CD14-positive monocyte (primary cell): ENCODE results near the gene NAA10. TPM values are rescaled to one million over a fixed set of nuclear protein-coding genes. Genes with fewer than 3 reads are reported as not detected.

ENCODE experiments used
- DNase-seq, 3 donors: peaks; one replicate each; pipeline ENCODE4 v3.0.0-alpha.2; 2011 to 2022
- H2AFZ ChIP-seq: 2 replicates; pipeline ENCODE4 v1.6.0; 2012; ENCODE audit warnings: mild to moderate bottlenecking, low read depth, low read length, inconsistent platforms; ENCODE audit not compliant: insufficient read depth, poor library complexity, severe bottlenecking
- H3K27ac ChIP-seq, 2 donors: 1 replicate in 1 of 2; 2 replicates in 1 of 2; pipeline ENCODE4 v1.5.1; 2012 to 2013; ENCODE audit warnings: low read length in 2 of 2, control low read depth in 1 of 2, inconsistent platforms in 1 of 2, low read depth in 1 of 2, mild to moderate bottlenecking in 1 of 2
- H3K27me3 ChIP-seq, 2 donors: one replicate each; pipeline versions ENCODE4 v1.6.0 to v1.6.1; 2011 to 2013; ENCODE audit warnings: low read length in 2 of 2; ENCODE audit not compliant: control insufficient read depth in 2 of 2, insufficient read depth in 2 of 2
- H3K36me3 ChIP-seq, 2 donors: replicated peaks in 1 of 2; 1 replicate in 1 of 2; 2 replicates in 1 of 2; pipeline versions ENCODE4 v1.5.1 to v1.6.1; 2012 to 2013; ENCODE audit warnings: low read length in 2 of 2, control low read depth in 1 of 2, inconsistent platforms in 1 of 2, mild to moderate bottlenecking in 1 of 2; ENCODE audit not compliant: insufficient read depth in 2 of 2, control insufficient read depth in 1 of 2
- H3K4me1 ChIP-seq, 2 donors: 1 replicate in 1 of 2; 2 replicates in 1 of 2; pipeline versions ENCODE4 v1.5.1 to v1.6.1; 2012 to 2013; ENCODE audit warnings: low read length in 2 of 2, control low read depth in 1 of 2, inconsistent platforms in 1 of 2, mild to moderate bottlenecking in 1 of 2, moderate library complexity in 1 of 2; ENCODE audit not compliant: insufficient read depth in 2 of 2, control insufficient read depth in 1 of 2
- H3K4me2 ChIP-seq: replicated peaks from 2 replicates; pipeline ENCODE3; 2012; ENCODE audit warnings: low read length, moderate library complexity, mild to moderate bottlenecking; ENCODE audit not compliant: poor library complexity, severe bottlenecking; ENCODE audit errors: extremely low read depth
- H3K4me3 ChIP-seq, 3 experiments: fragments of 200-600 bp in 1 of 3; sonication (generic) in 1 of 3; replicated peaks in 1 of 3; 1 replicate in 2 of 3; 2 replicates in 1 of 3; pipeline ENCODE4 v1.5.1; 2011 to 2013; ENCODE audit warnings: low read length in 3 of 3, mild to moderate bottlenecking in 3 of 3, control low read depth in 2 of 3, low read depth in 2 of 3, inconsistent platforms in 1 of 3, moderate library complexity in 1 of 3
- H3K79me2 ChIP-seq: 2 replicates; pipeline ENCODE4 v1.6.0; 2012; ENCODE audit warnings: mild to moderate bottlenecking, control low read depth, inconsistent platforms, low read length, moderate library complexity; ENCODE audit not compliant: insufficient read depth
- H3K9ac ChIP-seq: 2 replicates; pipeline ENCODE4 v1.6.0; 2017; ENCODE audit warnings: low read length, mild to moderate bottlenecking; ENCODE audit not compliant: insufficient read depth, poor library complexity, severe bottlenecking
- H3K9me3 ChIP-seq, 2 donors: replicated peaks in 1 of 2; 1 replicate in 1 of 2; 2 replicates in 1 of 2; pipeline versions ENCODE4 v1.5.1 to v1.6.1; 2012 to 2013; ENCODE audit warnings: low read length in 2 of 2, control low read depth in 1 of 2; ENCODE audit not compliant: control insufficient read depth in 1 of 2, insufficient read depth in 1 of 2
- H4K20me1 ChIP-seq: 2 replicates; pipeline ENCODE4 v1.6.0; 2012; ENCODE audit warnings: mild to moderate bottlenecking, low read length, control low read depth, moderate library complexity; ENCODE audit not compliant: insufficient read depth
- H3K27ac Mint-ChIP-seq, 7 donors: one replicate each; pipeline ENCODE4 v1.8.0; 2020; ENCODE audit warnings: mild to moderate bottlenecking in 7 of 7, mixed read lengths in 7 of 7, moderate library complexity in 6 of 7, inconsistent platforms in 2 of 7
- H3K27me3 Mint-ChIP-seq, 3 donors: one replicate each; pipeline ENCODE4 v1.8.0; 2021 to 2022; ENCODE audit warnings: low read depth in 3 of 3, mild to moderate bottlenecking in 3 of 3, mixed read lengths in 3 of 3, moderate library complexity in 3 of 3, inconsistent platforms in 1 of 3
- H3K36me3 Mint-ChIP-seq, 2 donors: one replicate each; pipeline ENCODE4 v1.8.0; 2020; ENCODE audit warnings: mixed read lengths in 2 of 2, inconsistent platforms in 1 of 2, mild to moderate bottlenecking in 1 of 2
- H3K4me1 Mint-ChIP-seq: one replicate; pipeline ENCODE4 v1.8.0; 2020; ENCODE audit warnings: mild to moderate bottlenecking, mixed read lengths
- H3K4me3 Mint-ChIP-seq, 2 donors: one replicate each; pipeline ENCODE4 v1.8.0; 2020; ENCODE audit warnings: mild to moderate bottlenecking in 2 of 2, mixed read lengths in 2 of 2, moderate library complexity in 1 of 2
- H3K9me3 Mint-ChIP-seq, 7 donors: one replicate each; pipeline ENCODE4 v1.8.0; 2020 to 2022; ENCODE audit warnings: mixed read lengths in 7 of 7, mild to moderate bottlenecking in 6 of 7, moderate library complexity in 6 of 7, inconsistent platforms in 2 of 7
- WGBS: methylation state at CpG from one replicate; pipeline ENCODE4 v1.1.5; 2013; ENCODE audit warnings: missing lambda C conversion rate; ENCODE audit not compliant: insufficient coverage; 5-methylcytosine and 5-hydroxymethylcytosine counted together
- intact Hi-C, 2 donors: fragments of 100-400 bp; cut with micrococcal nuclease; formaldehyde crosslinking; loops; one replicate each; pipeline versions ENCODE4 v1.15.0 to v1.15.1; 2023
- polyA plus RNA-seq, 3 donors: library from polyadenylated mRNA; depleted of rRNA in 1 of 3; unstranded in 2 of 3; stranded (reverse) in 1 of 3; fragments of 300-500 nt in 2 of 3; fragments of >200 nt in 1 of 3; fragmentation: Illumina TruSeq in 2 of 3; gene quantifications; 1 replicate in 2 of 3; 2 replicates in 1 of 3; pipeline ENCODE4 v1.2.3, GENCODE V29; 2012 to 2021
- small RNA-seq: library from RNA; depleted of rRNA; stranded (forward); fragments of <200 nt; gene quantifications from one replicate; pipeline ENCODE3, GENCODE V24; 2012; ENCODE audit warnings: low read depth; ENCODE audit not compliant: insufficient read length
- TF ChIP-seq, protein P1 (sequence below): fragments of 200-600 bp; IDR thresholded peaks from one replicate; pipeline ENCODE4 v1.8.0; 2022; ENCODE audit warnings: antibody characterized with exemption, mild to moderate bottlenecking

The NAA10 gene
- polyA plus RNA-seq, 3 donors = 46.7 to 109 (median 47.9) TPM

DNA sequence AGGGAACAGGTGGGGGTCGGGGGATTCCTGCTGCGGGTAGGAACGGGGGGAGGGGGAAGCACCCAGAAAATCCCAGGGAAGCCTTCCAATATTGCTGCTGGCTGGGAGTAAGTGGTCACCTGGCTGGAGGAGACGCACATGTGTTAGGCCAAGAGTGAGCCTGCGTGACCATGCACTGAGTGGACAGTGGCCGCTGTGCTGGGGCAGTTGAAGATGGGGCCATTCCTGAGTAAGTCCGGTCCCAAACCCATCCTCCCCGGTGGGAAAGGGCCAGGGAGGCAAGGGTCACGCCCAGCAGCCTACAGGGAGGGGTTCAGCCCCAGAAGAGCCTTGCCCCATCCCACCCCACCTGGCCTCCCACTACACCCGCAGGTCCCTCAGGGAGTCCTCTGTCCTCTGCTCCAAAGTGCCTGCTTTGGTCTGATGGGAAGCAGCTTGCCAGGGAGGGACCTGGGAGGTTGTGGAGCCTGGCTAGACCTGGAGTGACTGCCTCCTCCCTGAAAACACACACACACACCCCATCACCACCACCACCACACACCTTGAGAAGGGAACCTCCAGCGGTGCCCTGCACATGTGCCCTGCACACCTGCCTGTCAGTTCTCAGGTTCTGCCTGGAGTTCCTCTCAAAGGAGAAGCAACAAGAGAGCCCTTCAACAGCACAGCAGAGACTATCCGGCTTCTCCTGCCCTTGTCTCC is 54.9 kb downstream of the NAA10 start:
- peaks cover 2% of the 10 kb centered on the region for H3K4me1 Mint-ChIP-seq

More for the DNA sequence above, 54.9 kb downstream of the NAA10 start:
- H3K4me1 ChIP-seq = no peaks in the 10 kb centered on the region
- H2AFZ ChIP-seq = no peak overlapping the region
- no peak overlapping the region for H3K4me3 ChIP-seq
- no peak for DNase-seq
- H3K9me3 ChIP-seq = peaks cover 0 to 6% of the 10 kb centered on the region in 2 donors
- H3K36me3 ChIP-seq = no peaks in the 10 kb centered on the region
- Mint-ChIP-seq H3K27ac (peak overlapping the region in 1 of 7 donors; percentile 35), H3K36me3 (no peaks in the 10 kb centered on the region), H3K9me3 (peaks cover 0 to 6% (median under 1%) of the 10 kb centered on the region in 7 donors), H3K27me3 (peaks cover 43 to 76% (median 65%) of the 10 kb centered on the region in 3 donors), H3K4me3 (peak overlapping the region in 1 of 2 donors; percentile 51)
- H3K79me2 ChIP-seq = no peaks in the 10 kb centered on the region
- intact Hi-C loops = no loop called here
- 47% methylated on average over 3 of the region's 12 CpGs for WGBS
- TF ChIP-seq, protein P1, sequence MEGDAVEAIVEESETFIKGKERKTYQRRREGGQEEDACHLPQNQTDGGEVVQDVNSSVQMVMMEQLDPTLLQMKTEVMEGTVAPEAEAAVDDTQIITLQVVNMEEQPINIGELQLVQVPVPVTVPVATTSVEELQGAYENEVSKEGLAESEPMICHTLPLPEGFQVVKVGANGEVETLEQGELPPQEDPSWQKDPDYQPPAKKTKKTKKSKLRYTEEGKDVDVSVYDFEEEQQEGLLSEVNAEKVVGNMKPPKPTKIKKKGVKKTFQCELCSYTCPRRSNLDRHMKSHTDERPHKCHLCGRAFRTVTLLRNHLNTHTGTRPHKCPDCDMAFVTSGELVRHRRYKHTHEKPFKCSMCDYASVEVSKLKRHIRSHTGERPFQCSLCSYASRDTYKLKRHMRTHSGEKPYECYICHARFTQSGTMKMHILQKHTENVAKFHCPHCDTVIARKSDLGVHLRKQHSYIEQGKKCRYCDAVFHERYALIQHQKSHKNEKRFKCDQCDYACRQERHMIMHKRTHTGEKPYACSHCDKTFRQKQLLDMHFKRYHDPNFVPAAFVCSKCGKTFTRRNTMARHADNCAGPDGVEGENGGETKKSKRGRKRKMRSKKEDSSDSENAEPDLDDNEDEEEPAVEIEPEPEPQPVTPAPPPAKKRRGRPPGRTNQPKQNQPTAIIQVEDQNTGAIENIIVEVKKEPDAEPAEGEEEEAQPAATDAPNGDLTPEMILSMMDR = no peak
- no peak overlapping the region for H3K9ac ChIP-seq
- H4K20me1 ChIP-seq = peaks cover 3% of the 10 kb centered on the region
- H3K27ac ChIP-seq = no peak overlapping the region
- H3K4me2 ChIP-seq = no peak overlapping the region
- peaks cover 13 to 45% of the 10 kb centered on the region in 2 donors for H3K27me3 ChIP-seq

Small RNAs within 50 kb of the gene (small RNA-seq; reads per million reads assigned to genes)
- not detected for gene MIR3202-1

Other genes starting within 250 kb of the NAA10 start
- gene SLC6A8, start 247.1 kb downstream of the NAA10 start, polyA plus RNA-seq = 1 to 10 TPM in 1 of 3 donors, under 1 TPM in 2; 0.23 to 5.6 (median 0.85) TPM
- gene BCAP31, start 210.7 kb downstream of the NAA10 start, polyA plus RNA-seq = 100 to 1,000 TPM; 139 to 294 (median 288) TPM
- 10 to 100 TPM in 1 of 3 donors, 1 to 10 TPM in 2; 5.6 to 22.5 (median 5.8) TPM for gene ABCD1, start 210.2 kb downstream of the NAA10 start, polyA plus RNA-seq
- not detected for gene PLXNB3, start 170.8 kb downstream of the NAA10 start, polyA plus RNA-seq
- under 1 TPM in 1 of 3 donors, not detected in 2; 0.01 TPM for gene SRPK3, start 154.0 kb downstream of the NAA10 start, polyA plus RNA-seq
- 100 to 1,000 TPM; 115 to 201 (median 130) TPM for gene IDH3G, start 140.7 kb downstream of the NAA10 start, polyA plus RNA-seq
- 100 to 1,000 TPM; 201 to 419 (median 362) TPM for gene SSR4, start 140.4 kb downstream of the NAA10 start, polyA plus RNA-seq
- under 1 TPM in 1 of 3 donors, not detected in 2; 0.11 TPM for gene PDZD4, start 104.5 kb downstream of the NAA10 start, polyA plus RNA-seq
- under 1 TPM in 1 of 3 donors, not detected in 2; 0.55 TPM for gene L1CAM, start 48.9 kb downstream of the NAA10 start, polyA plus RNA-seq
- gene AVPR2, start 30.4 kb downstream of the NAA10 start, polyA plus RNA-seq = under 1 TPM in 2 of 3 donors, not detected in 1; 0.14 to 0.27 TPM
- 100 to 1,000 TPM in 1 of 3 donors, 10 to 100 TPM in 2; 51.5 to 508 (median 64.4) TPM for gene ARHGAP4, start 8.8 kb downstream of the NAA10 start, polyA plus RNA-seq
- 100 to 1,000 TPM in 1 of 3 donors, 1 to 10 TPM in 2; 2.7 to 125 (median 3.8) TPM for gene RENBP, start 9.6 kb upstream of the NAA10 start, polyA plus RNA-seq
- 10 to 100 TPM in 1 of 3 donors, 1 to 10 TPM in 2; 1.9 to 21.8 (median 3.8) TPM for gene HCFC1, start 36.8 kb upstream of the NAA10 start, polyA plus RNA-seq
- gene TMEM187, start 37.7 kb upstream of the NAA10 start, polyA plus RNA-seq = 10 to 100 TPM in 1 of 3 donors, 1 to 10 TPM in 2; 2.8 to 10.3 (median 4.9) TPM
- 100 to 1,000 TPM in 1 of 3 donors, 10 to 100 TPM in 2; 47.8 to 109 (median 49.5) TPM for gene IRAK1, start 84.9 kb upstream of the NAA10 start, polyA plus RNA-seq
- 10 to 100 TPM in 1 of 3 donors, 1 to 10 TPM in 2; 5.2 to 21.2 (median 9.6) TPM for gene MECP2, start 162.7 kb upstream of the NAA10 start, polyA plus RNA-seq
- gene OPN1LW, start 209.2 kb upstream of the NAA10 start, polyA plus RNA-seq = not detected
- gene OPN1MW, start 247.6 kb upstream of the NAA10 start, polyA plus RNA-seq = not detected